Inflammatory macrophage treated with lipopolysaccharide for 1 hour (primary cell): ENCODE data around the gene HOXC13.

Experiments
- DNase-seq, 2 donors: peaks; one replicate each; pipeline ENCODE4 v3.0.0-alpha.2; 2020 to 2022

HOXC13 gene

GRCh38 chr12:53955036-53955775 lies 16.6 kb downstream of the HOXC13 start:
- no peak for DNase-seq

GRCh38 chr12:53955776-53956250 lies 17.2 kb downstream of the HOXC13 start:
- DNase-seq = no peak

- DNase-seq = no peak
Measured at GRCh38 chr12:53956251-53956887, 17.7 kb downstream of the HOXC13 start.

- DNase-seq = no peak
Measured at GRCh38 chr12:53956914-53957536, 18.4 kb downstream of the HOXC13 start.

- no peak for DNase-seq
Measured at GRCh38 chr12:53958128-53958527, 19.5 kb downstream of the HOXC13 start.

GRCh38 chr12:53959314-53959713 lies 20.7 kb downstream of the HOXC13 start:
- DNase-seq = no peak

- DNase-seq = no peak
Measured at GRCh38 chr12:53960187-53961024, 21.8 kb downstream of the HOXC13 start.

- no peak for DNase-seq
Measured at GRCh38 chr12:53961025-53961761, 22.6 kb downstream of the HOXC13 start.

- DNase-seq = no peak
Measured at GRCh38 chr12:53963005-53963404, 24.4 kb downstream of the HOXC13 start.

- no peak for DNase-seq
Measured at GRCh38 chr12:53963434-53964314, 25.0 kb downstream of the HOXC13 start.

GRCh38 chr12:53964315-53964713 lies 25.7 kb downstream of the HOXC13 start:
- no peak for DNase-seq

- DNase-seq = no peak
Measured at GRCh38 chr12:53965281-53966084, 26.9 kb downstream of the HOXC13 start.

- no peak for DNase-seq
Measured at GRCh38 chr12:53966085-53966384, 27.4 kb downstream of the HOXC13 start.

GRCh38 chr12:53966385-53967133 lies 27.9 kb downstream of the HOXC13 start:
- no peak for DNase-seq

GRCh38 chr12:53967421-53967925 lies 28.8 kb downstream of the HOXC13 start:
- no peak for DNase-seq

- DNase-seq = no peak
Measured at GRCh38 chr12:53968214-53969127, 29.8 kb downstream of the HOXC13 start.

- no peak for DNase-seq
Measured at GRCh38 chr12:53969588-53970259, 31.1 kb downstream of the HOXC13 start.

GRCh38 chr12:53970451-53970850 lies 31.8 kb downstream of the HOXC13 start:
- DNase-seq = no peak
